Limb (tissue), 2 donors: ENCODE data around the gene CEBPZOS.

Source experiments
- DNase-seq, 2 donors: peaks; one replicate each; pipeline ENCODE4 v3.0.0-alpha.2; 2016; ENCODE audit errors: extremely low spot score in 2 of 2

Gene CEBPZOS

GRCh38 chr2:37196320-37197195, at the start of gene CEBPZOS:
CEBPZOS (plus strand) TSS chr2:37196496; CDS start chr2:37199705, 3,209 bp downstream.
- DNase-seq: peak; percentile 75 to 92

GRCh38 chr2:37148325-37148724, 48.0 kb upstream of the CEBPZOS start:
- DNase-seq: no peak

- DNase-seq: no peak
These were observed 46.5 kb upstream of the CEBPZOS start for GRCh38 chr2:37149626-37150322.

- no peak for DNase-seq
These were observed 43.1 kb upstream of the CEBPZOS start for GRCh38 chr2:37153224-37153623.

GRCh38 chr2:37154785-37155184, 41.5 kb upstream of the CEBPZOS start:
- no peak for DNase-seq

- peak; percentile 55 to 84 for DNase-seq
These were observed 40.0 kb upstream of the CEBPZOS start for GRCh38 chr2:37156071-37156856.

GRCh38 chr2:37156857-37157714, 39.2 kb upstream of the CEBPZOS start, which contains the start of gene EIF2AK2:
EIF2AK2 (minus strand) TSS chr2:37156980; CDS start chr2:37147806, 9,174 bp downstream.
- peak; percentile 85 to 90 for DNase-seq

GRCh38 chr2:37164757-37165156, 31.5 kb upstream of the CEBPZOS start:
- DNase-seq: no peak

GRCh38 chr2:37167636-37168180, 28.6 kb upstream of the CEBPZOS start:
- no peak for DNase-seq

- DNase-seq: peak in 1 of 2 donors; percentile 15
These were observed 27.9 kb upstream of the CEBPZOS start for GRCh38 chr2:37168217-37168981.

- no peak for DNase-seq
These were observed 24.7 kb upstream of the CEBPZOS start for GRCh38 chr2:37171624-37171950.

- DNase-seq: no peak
These were observed 22.6 kb upstream of the CEBPZOS start for GRCh38 chr2:37173741-37174140.

GRCh38 chr2:37180006-37180639, 16.2 kb upstream of the CEBPZOS start:
- DNase-seq: no peak

GRCh38 chr2:37180640-37181039, 15.7 kb upstream of the CEBPZOS start:
- DNase-seq: no peak

- DNase-seq: no peak
These were observed 14.3 kb upstream of the CEBPZOS start for GRCh38 chr2:37181726-37182684.

GRCh38 chr2:37188570-37188969, 7.7 kb upstream of the CEBPZOS start, which contains the start of gene SULT6B1:
SULT6B1 (minus strand) TSS chr2:37188670; CDS start chr2:37188640, 30 bp downstream.
- DNase-seq: no peak

GRCh38 chr2:37189452-37190153, 6.7 kb upstream of the CEBPZOS start:
- no peak for DNase-seq
